ENCODE results near the gene MAG. TPM values are rescaled to one million over a fixed set of nuclear protein-coding genes. Genes with fewer than 3 reads are reported as not detected.

The MAG gene
- total RNA-seq, 1 experiment from 2014 or later, result 0.46 TPM

- ATAC-seq, result no peak
- peaks cover 13% of the 10 kb centered on the region for H3K9me3 Mint-ChIP-seq
- H3K4me1 Mint-ChIP-seq, result no peaks in the 10 kb centered on the region
- DNase-seq (ENCODE audit: low spot score), result no peak
- no peak for TF ChIP-seq GTF2I (CRISPR knock-in tag; conservative IDR thresholded peaks at IDR 0.05)
- 0 out of 2 replicates have a peak, but pooled peaks have one; percentile 30 for TF ChIP-seq SMAD3 (CRISPR knock-in tag; IDR thresholded peaks at IDR 0.05; ENCODE audit: borderline replicate concordance)
- TF ChIP-seq SMAD4 (CRISPR knock-in tag; IDR thresholded peaks at IDR 0.05), result no peak
- CTCF ChIA-PET, result interaction anchor here (1.6 kb wide), 1 partner anchor 24 kb away, joined by 4 read pairs; no protein-coding TSS in a partner anchor
- no peak overlapping the region for H3K27ac Mint-ChIP-seq
- POLR2A ChIA-PET, result no interaction called here
- peaks cover 8% of the 10 kb centered on the region for H3K27me3 Mint-ChIP-seq (ENCODE audit: low read depth)
- no peak overlapping the region for H3K4me3 Mint-ChIP-seq
- H3K36me3 Mint-ChIP-seq, result 0 out of 2 replicates have a peak, but pooled peaks cover 2% of the 10 kb centered on the region
Observed at GRCh38 chr19:35318679-35319448, 26.9 kb downstream of the MAG start.

- POLR2A ChIA-PET, result no interaction called here
- Mint-ChIP-seq H3K4me1 (no peaks in the 10 kb centered on the region), H3K27ac (no peak overlapping the region), H3K9me3 (peaks cover 13% of the 10 kb centered on the region), H3K27me3 (ENCODE audit: low read depth) (peaks cover 8% of the 10 kb centered on the region), H3K4me3 (no peak overlapping the region), H3K36me3 (0 out of 2 replicates have a peak, but pooled peaks cover 2% of the 10 kb centered on the region)
- CTCF ChIA-PET, result interaction anchor here (0.6 to 1.6 kb wide), 2 partner anchors 14 to 22 kb away, joined by 3 to 4 read pairs; no protein-coding TSS in a partner anchor
- ATAC-seq (no peak), DNase-seq (ENCODE audit: low spot score) (no peak)
- TF ChIP-seq ATF1 (CRISPR knock-in tag; IDR thresholded peaks at IDR 0.05) (no peak), MLX (CRISPR knock-in tag; IDR thresholded peaks at IDR 0.05) (no peak), RORB (CRISPR knock-in tag; IDR thresholded peaks at IDR 0.05) (no peak), TP53 (CRISPR knock-in tag; IDR thresholded peaks at IDR 0.05) (no peak), IRF2 (CRISPR knock-in tag; IDR thresholded peaks at IDR 0.05; ENCODE audit: borderline replicate concordance, low read depth) (no peak), IRF1 (CRISPR knock-in tag; IDR thresholded peaks at IDR 0.05) (no peak)
Observed at GRCh38 chr19:35320065-35320713, 28.2 kb downstream of the MAG start.

GRCh38 chr19:35321291-35321690 lies 29.3 kb downstream of the MAG start:
- peaks cover 8% of the 10 kb centered on the region for H3K27me3 Mint-ChIP-seq (ENCODE audit: low read depth)
- H3K27ac Mint-ChIP-seq, result no peak overlapping the region
- no peak for ATAC-seq
- H3K9me3 Mint-ChIP-seq, result peaks cover 13% of the 10 kb centered on the region
- no peak for TF ChIP-seq NFATC4 (CRISPR knock-in tag; IDR thresholded peaks at IDR 0.05)
- no peak for TF ChIP-seq NR1H2 (CRISPR knock-in tag; IDR thresholded peaks at IDR 0.05)
- TF ChIP-seq MYBL2 (CRISPR knock-in tag; IDR thresholded peaks at IDR 0.05), result no peak
- TF ChIP-seq MLX (CRISPR knock-in tag; IDR thresholded peaks at IDR 0.05), result no peak
- TF ChIP-seq NFYB (CRISPR knock-in tag; conservative IDR thresholded peaks at IDR 0.05; ENCODE audit: low read depth), result no peak
- no peak for TF ChIP-seq ZNF416 (CRISPR knock-in tag; IDR thresholded peaks at IDR 0.05)
- TF ChIP-seq CREM (CRISPR knock-in tag; IDR thresholded peaks at IDR 0.05), result no peak
- TF ChIP-seq JAZF1 (CRISPR knock-in tag; IDR thresholded peaks at IDR 0.05), result no peak
- no peak for TF ChIP-seq ZNF263 (CRISPR knock-in tag; IDR thresholded peaks at IDR 0.05; ENCODE audit: low read depth)
- no peak for TF ChIP-seq PREB (CRISPR knock-in tag; IDR thresholded peaks at IDR 0.05; ENCODE audit: borderline replicate concordance)
- no peak for TF ChIP-seq HMGXB4 (CRISPR knock-in tag; IDR thresholded peaks at IDR 0.05)
- no peak for TF ChIP-seq E2F5 (CRISPR knock-in tag; IDR thresholded peaks at IDR 0.05)
- no peak for TF ChIP-seq AFF4 (CRISPR knock-in tag; IDR thresholded peaks at IDR 0.05; ENCODE audit: borderline replicate concordance)
- ChIA-PET POLR2A (no interaction called here), CTCF (no interaction called here)
- H3K36me3 Mint-ChIP-seq, result 0 out of 2 replicates have a peak, but pooled peaks cover 2% of the 10 kb centered on the region
- no peak overlapping the region for H3K4me3 Mint-ChIP-seq
- no peaks in the 10 kb centered on the region for H3K4me1 Mint-ChIP-seq
- DNase-seq (ENCODE audit: low spot score), result no peak
